ENCODE measurements around the gene RNF144A.

RNF144A gene

DNA sequence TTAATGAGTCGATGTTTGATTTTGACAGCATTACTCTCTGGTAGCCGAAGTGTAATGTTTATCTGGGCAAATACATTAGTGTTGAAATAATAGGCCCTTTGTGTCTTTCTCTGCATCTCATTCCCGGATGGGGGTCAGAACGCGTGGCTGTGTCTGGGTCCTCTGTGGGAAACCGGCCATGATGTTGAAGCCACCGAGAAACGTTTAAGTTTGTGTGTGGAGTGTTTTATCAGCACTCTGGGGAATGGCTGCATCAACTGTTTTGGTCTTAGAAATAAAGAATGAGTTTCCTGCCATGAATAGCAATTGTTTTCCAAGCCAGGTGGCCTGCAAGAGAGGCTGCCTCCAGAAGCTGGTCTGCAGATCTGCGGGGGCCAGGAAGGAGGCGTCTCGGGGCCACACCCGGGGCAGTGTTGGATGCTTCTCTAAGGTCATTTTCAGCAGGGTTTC, 69.7 kb downstream of the RNF144A start:
- peaks cover 8% of the 10 kb centered on the region; the same call in 1 of the 2 replicates for H3K9me3 ChIP-seq (ENCODE audit: insufficient read depth, low read length)
- no peaks in the 10 kb centered on the region for H3K4me1 ChIP-seq (ENCODE audit: insufficient read depth, insufficient read length)
- TF ChIP-seq SUZ12 (IDR thresholded peaks at IDR 0.05; ENCODE audit: extremely low read depth, insufficient read depth, insufficient read length): no peak
- TF ChIP-seq ZNF274 (IDR thresholded peaks at IDR 0.05; ENCODE audit: low read depth, low read length): no peak
- TF ChIP-seq YY1 (IDR thresholded peaks at IDR 0.05; ENCODE audit: insufficient read depth, insufficient read length): no peak
- no peak for DNase-seq (ENCODE audit: low read depth, low spot score)
- H3K9ac ChIP-seq (ENCODE audit: insufficient read length, low read depth): no peak overlapping the region
- no peaks in the 10 kb centered on the region for H3K27me3 ChIP-seq (ENCODE audit: insufficient read depth, insufficient read length)
- H3K4me3 ChIP-seq (ENCODE audit: insufficient read length, low read depth): no peak overlapping the region
- peaks cover 5% of the 10 kb centered on the region for H3K36me3 ChIP-seq (ENCODE audit: insufficient read depth, insufficient read length, low read length)

DNA sequence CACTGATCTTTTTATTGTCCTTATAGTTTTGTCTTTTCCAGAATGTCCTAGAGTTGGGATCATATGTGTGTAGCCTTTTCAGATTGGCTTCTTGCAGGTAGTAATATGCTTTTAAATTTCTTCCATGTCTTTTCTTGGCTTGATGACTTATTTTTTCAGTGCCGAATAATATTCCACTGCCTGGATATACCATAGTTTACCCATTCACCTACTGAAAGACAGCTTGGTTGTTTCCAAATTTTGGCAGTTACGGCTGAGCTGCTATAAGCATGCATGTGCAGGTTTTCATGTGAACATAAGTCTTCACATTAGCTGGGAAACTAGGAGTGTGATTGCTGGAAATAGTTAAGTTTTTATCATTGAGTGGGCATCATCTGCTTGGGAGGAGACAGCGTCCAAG, 73.7 kb downstream of the RNF144A start:
- H3K4me1 ChIP-seq (ENCODE audit: insufficient read depth, insufficient read length): no peaks in the 10 kb centered on the region
- H3K36me3 ChIP-seq (ENCODE audit: insufficient read depth, insufficient read length, low read length): peaks cover 5% of the 10 kb centered on the region
- no peak for DNase-seq (ENCODE audit: low read depth, low spot score)
- TF ChIP-seq SUZ12 (IDR thresholded peaks at IDR 0.05; ENCODE audit: extremely low read depth, insufficient read depth, insufficient read length) (no peak), ZNF274 (IDR thresholded peaks at IDR 0.05; ENCODE audit: low read depth, low read length) (no peak), YY1 (IDR thresholded peaks at IDR 0.05; ENCODE audit: insufficient read depth, insufficient read length) (no peak)
- no peak overlapping the region for H3K4me3 ChIP-seq (ENCODE audit: insufficient read length, low read depth)
- H3K27me3 ChIP-seq (ENCODE audit: insufficient read depth, insufficient read length): no peaks in the 10 kb centered on the region
- peaks cover 8% of the 10 kb centered on the region; the same call in 1 of the 2 replicates for H3K9me3 ChIP-seq (ENCODE audit: insufficient read depth, low read length)
- H3K9ac ChIP-seq (ENCODE audit: insufficient read length, low read depth): no peak overlapping the region

DNA sequence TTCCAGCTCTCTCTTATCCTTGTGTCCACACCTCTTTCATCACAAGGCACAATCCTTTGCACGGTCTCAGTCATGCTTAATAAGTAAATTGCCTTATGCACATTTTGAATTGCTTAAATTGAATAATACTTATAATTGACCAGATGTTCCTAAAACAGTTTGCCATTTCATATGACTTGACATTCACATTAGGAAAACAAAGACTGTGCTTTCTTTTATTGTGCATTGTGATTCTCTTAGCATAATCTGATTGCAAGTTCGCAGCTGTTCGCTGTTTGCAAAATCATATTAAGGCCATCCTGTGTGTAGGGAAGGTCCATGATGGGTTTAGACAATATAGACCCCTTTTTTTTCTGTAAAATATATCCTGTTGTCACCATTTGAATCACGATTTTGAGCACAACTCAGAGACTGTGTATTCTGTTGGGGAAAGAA, 75.6 kb downstream of the RNF144A start:
- H3K36me3 ChIP-seq (ENCODE audit: insufficient read depth, insufficient read length, low read length): peaks cover 5% of the 10 kb centered on the region
- no peak overlapping the region for H3K9ac ChIP-seq (ENCODE audit: insufficient read length, low read depth)
- H3K4me3 ChIP-seq (ENCODE audit: insufficient read length, low read depth): no peak overlapping the region
- no peaks in the 10 kb centered on the region for H3K27me3 ChIP-seq (ENCODE audit: insufficient read depth, insufficient read length)
- DNase-seq (ENCODE audit: low read depth, low spot score): no peak
- peaks cover 8% of the 10 kb centered on the region; the same call in 1 of the 2 replicates for H3K9me3 ChIP-seq (ENCODE audit: insufficient read depth, low read length)
- no peaks in the 10 kb centered on the region for H3K4me1 ChIP-seq (ENCODE audit: insufficient read depth, insufficient read length)
- TF ChIP-seq ZNF274 (IDR thresholded peaks at IDR 0.05; ENCODE audit: low read depth, low read length): no peak
- TF ChIP-seq YY1 (IDR thresholded peaks at IDR 0.05; ENCODE audit: insufficient read depth, insufficient read length): no peak
- TF ChIP-seq SUZ12 (IDR thresholded peaks at IDR 0.05; ENCODE audit: extremely low read depth, insufficient read depth, insufficient read length): no peak

DNA sequence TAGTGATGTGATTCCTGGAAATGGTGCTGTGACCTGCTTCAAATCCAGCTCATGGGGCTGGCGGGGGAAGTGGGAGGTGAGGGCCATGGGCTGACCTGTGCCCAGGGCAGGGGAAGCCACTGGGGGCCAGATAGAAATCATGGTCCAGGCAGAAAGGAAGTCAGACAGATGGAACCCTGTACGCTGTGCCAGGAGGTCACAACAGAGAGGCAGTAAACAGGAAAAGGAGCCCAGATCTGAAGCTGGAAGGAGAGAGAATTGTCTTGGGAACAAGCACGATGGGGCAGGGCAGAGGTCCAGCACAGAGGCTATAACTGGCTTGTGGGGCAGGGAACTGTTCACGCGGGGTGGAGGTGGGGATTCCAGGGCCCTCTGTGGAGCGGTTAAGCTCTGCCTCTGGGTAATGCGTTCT, 76.0 kb downstream of the RNF144A start:
- H3K4me3 ChIP-seq (ENCODE audit: insufficient read length, low read depth): no peak overlapping the region
- peaks cover 8% of the 10 kb centered on the region; the same call in 1 of the 2 replicates for H3K9me3 ChIP-seq (ENCODE audit: insufficient read depth, low read length)
- TF ChIP-seq SUZ12 (IDR thresholded peaks at IDR 0.05; ENCODE audit: extremely low read depth, insufficient read depth, insufficient read length): no peak
- no peak for TF ChIP-seq ZNF274 (IDR thresholded peaks at IDR 0.05; ENCODE audit: low read depth, low read length)
- no peak for TF ChIP-seq YY1 (IDR thresholded peaks at IDR 0.05; ENCODE audit: insufficient read depth, insufficient read length)
- no peaks in the 10 kb centered on the region for H3K4me1 ChIP-seq (ENCODE audit: insufficient read depth, insufficient read length)
- DNase-seq (ENCODE audit: low read depth, low spot score): no peak
- H3K27me3 ChIP-seq (ENCODE audit: insufficient read depth, insufficient read length): no peaks in the 10 kb centered on the region
- no peak overlapping the region for H3K9ac ChIP-seq (ENCODE audit: insufficient read length, low read depth)
- H3K36me3 ChIP-seq (ENCODE audit: insufficient read depth, insufficient read length, low read length): peaks cover 5% of the 10 kb centered on the region

DNA sequence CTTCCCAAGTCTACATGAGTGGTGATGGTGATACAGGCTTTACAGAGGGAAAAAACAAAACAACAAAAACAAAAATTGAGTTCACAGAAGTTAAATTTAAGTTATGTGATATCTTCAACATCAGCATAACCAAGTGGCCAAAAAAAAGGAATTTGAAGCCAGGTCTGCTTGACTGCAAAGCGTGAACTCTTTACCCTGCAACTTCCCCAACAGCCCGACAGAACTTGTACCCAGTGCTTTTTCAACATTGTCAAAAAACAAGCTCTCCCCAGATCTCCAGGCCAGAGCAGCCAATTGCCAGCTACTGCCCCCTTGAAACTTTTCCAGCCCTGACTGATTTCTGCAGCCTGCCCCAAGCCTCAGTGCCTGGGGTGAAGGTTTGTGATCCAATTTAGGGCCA, 76.7 kb downstream of the RNF144A start:
- Histone ChIP-seq H3K4me1 (ENCODE audit: insufficient read depth, insufficient read length) (no peaks in the 10 kb centered on the region), H3K9me3 (ENCODE audit: insufficient read depth, low read length) (peaks cover 8% of the 10 kb centered on the region; the same call in 1 of the 2 replicates), H3K9ac (ENCODE audit: insufficient read length, low read depth) (no peak overlapping the region), H3K27me3 (ENCODE audit: insufficient read depth, insufficient read length) (no peaks in the 10 kb centered on the region), H3K4me3 (ENCODE audit: insufficient read length, low read depth) (no peak overlapping the region), H3K36me3 (ENCODE audit: insufficient read depth, insufficient read length, low read length) (peaks cover 5% of the 10 kb centered on the region)
- no peak for DNase-seq (ENCODE audit: low read depth, low spot score)
- no peak for TF ChIP-seq SUZ12 (IDR thresholded peaks at IDR 0.05; ENCODE audit: extremely low read depth, insufficient read depth, insufficient read length)
- no peak for TF ChIP-seq YY1 (IDR thresholded peaks at IDR 0.05; ENCODE audit: insufficient read depth, insufficient read length)
- TF ChIP-seq ZNF274 (IDR thresholded peaks at IDR 0.05; ENCODE audit: low read depth, low read length): no peak

DNA sequence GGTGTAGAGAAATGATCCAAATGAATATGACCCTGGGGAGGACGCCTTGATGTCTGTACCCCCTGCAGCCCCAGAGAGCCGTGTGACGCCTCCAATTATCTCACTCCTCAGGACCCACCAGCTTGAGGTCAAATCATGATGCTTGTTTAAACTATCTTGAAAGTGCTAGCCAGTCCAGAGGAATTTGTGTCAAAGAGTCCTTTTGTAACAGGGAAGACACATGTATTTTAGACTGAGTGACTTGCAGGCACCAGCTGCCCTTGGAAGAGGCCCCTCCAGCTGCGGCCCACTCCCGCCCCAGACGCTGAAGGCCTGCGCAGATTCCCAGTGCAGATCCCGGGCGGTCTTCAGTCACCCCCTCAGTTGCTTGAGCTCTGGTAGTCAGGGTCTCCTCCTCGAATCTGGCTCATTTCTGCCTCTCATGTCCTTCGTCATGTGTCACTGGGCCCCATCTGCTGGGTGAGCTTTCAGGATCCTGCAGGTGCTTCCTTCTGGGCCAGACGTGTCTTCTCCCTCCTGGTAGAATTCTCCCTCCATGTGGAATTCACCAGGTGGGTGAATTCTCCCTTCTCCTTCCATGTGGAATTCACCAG, 77.4 kb downstream of the RNF144A start:
- no peak for DNase-seq (ENCODE audit: low read depth, low spot score)
- TF ChIP-seq YY1 (IDR thresholded peaks at IDR 0.05; ENCODE audit: insufficient read depth, insufficient read length) (no peak), ZNF274 (IDR thresholded peaks at IDR 0.05; ENCODE audit: low read depth, low read length) (no peak), SUZ12 (IDR thresholded peaks at IDR 0.05; ENCODE audit: extremely low read depth, insufficient read depth, insufficient read length) (no peak)
- Histone ChIP-seq H3K27me3 (ENCODE audit: insufficient read depth, insufficient read length) (no peaks in the 10 kb centered on the region), H3K4me1 (ENCODE audit: insufficient read depth, insufficient read length) (no peaks in the 10 kb centered on the region), H3K36me3 (ENCODE audit: insufficient read depth, insufficient read length, low read length) (peaks cover 5% of the 10 kb centered on the region), H3K4me3 (ENCODE audit: insufficient read length, low read depth) (no peak overlapping the region), H3K9me3 (ENCODE audit: insufficient read depth, low read length) (peaks cover 8% of the 10 kb centered on the region; the same call in 1 of the 2 replicates), H3K9ac (ENCODE audit: insufficient read length, low read depth) (no peak overlapping the region)

DNA sequence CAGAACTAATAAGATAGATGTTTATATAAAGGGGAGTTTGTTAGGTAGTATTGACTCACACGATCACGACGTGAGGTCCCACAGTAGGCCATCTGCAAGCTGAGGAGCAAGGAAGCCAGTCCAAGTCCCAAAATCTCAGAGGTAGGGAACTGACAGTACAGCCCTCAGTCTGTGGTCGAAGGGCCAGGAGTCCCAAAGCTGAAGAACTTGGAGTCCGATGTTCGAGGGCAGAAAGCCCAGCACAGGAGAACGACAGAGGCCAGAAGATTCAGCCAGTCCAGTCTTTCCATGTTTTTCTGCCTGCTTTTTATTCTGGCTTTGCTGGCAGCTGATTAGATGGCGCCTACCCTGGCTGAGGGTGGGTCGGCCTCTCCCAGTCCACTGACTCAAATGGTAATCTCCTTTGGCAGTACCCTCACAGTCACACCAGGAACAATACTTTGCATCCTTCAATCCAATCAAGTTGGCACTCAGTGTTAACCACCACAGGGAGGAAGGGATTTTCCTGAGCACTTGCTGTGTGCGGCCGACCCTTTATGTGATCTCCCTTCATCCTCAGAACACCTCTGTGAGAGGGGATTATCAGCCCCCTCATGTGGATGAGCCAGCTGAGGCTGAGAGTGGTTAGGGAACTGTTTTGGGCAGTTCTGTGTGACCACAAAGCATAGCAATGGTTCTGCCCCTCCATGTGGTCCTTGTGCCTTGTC, 78.3 kb downstream of the RNF144A start:
- H3K36me3 ChIP-seq (ENCODE audit: insufficient read depth, insufficient read length, low read length): peaks cover 5% of the 10 kb centered on the region
- no peak for DNase-seq (ENCODE audit: low read depth, low spot score)
- no peaks in the 10 kb centered on the region for H3K27me3 ChIP-seq (ENCODE audit: insufficient read depth, insufficient read length)
- peaks cover 8% of the 10 kb centered on the region; the same call in 1 of the 2 replicates for H3K9me3 ChIP-seq (ENCODE audit: insufficient read depth, low read length)
- no peak for TF ChIP-seq SUZ12 (IDR thresholded peaks at IDR 0.05; ENCODE audit: extremely low read depth, insufficient read depth, insufficient read length)
- no peak for TF ChIP-seq ZNF274 (IDR thresholded peaks at IDR 0.05; ENCODE audit: low read depth, low read length)
- no peak for TF ChIP-seq YY1 (IDR thresholded peaks at IDR 0.05; ENCODE audit: insufficient read depth, insufficient read length)
- no peak overlapping the region for H3K9ac ChIP-seq (ENCODE audit: insufficient read length, low read depth)
- no peaks in the 10 kb centered on the region for H3K4me1 ChIP-seq (ENCODE audit: insufficient read depth, insufficient read length)
- no peak overlapping the region for H3K4me3 ChIP-seq (ENCODE audit: insufficient read length, low read depth)

Data from NT2/D1 (cell line).